Activated T-helper 2 cell treated with anti-CD3 and anti-CD28 coated beads, Interferon-gamma antibody, Interleukin-2, Interleukin-4, amounts not matched to agents 10 μg/mL and 5 μg/mL and 100 μg/mL, durations not matched to agents 14 hours and 24 hours and 36 hours (primary cell): Measurements from ENCODE around the gene CERK. TPM values are rescaled to one million over a fixed set of nuclear protein-coding genes. Genes with fewer than 3 reads are reported as not detected.

Source experiments
- DNase-seq: peaks from one replicate; pipeline ENCODE4 v3.0.0; 2021; ENCODE audit warnings: low spot score
- H3K27ac Mint-ChIP-seq: one replicate; pipeline ENCODE4 v1.8.0; 2021; ENCODE audit warnings: mixed read lengths
- H3K27me3 Mint-ChIP-seq: one replicate; pipeline ENCODE4 v1.8.0; 2021; ENCODE audit warnings: low read depth, mixed read lengths
- H3K36me3 Mint-ChIP-seq: one replicate; pipeline ENCODE4 v1.8.0; 2021; ENCODE audit warnings: low read depth, mixed read lengths
- H3K4me1 Mint-ChIP-seq: one replicate; pipeline ENCODE4 v1.8.0; 2021; ENCODE audit warnings: low read depth, mixed read lengths
- H3K4me3 Mint-ChIP-seq: one replicate; pipeline ENCODE4 v1.8.0; 2021; ENCODE audit warnings: low read depth, mild to moderate bottlenecking, moderate library complexity, mixed read lengths
- H3K9me3 Mint-ChIP-seq: one replicate; pipeline ENCODE4 v1.8.0; 2021; ENCODE audit warnings: mixed read lengths
- intact Hi-C: fragments of 100-400 bp; cut with micrococcal nuclease; formaldehyde crosslinking; loops from one replicate; pipeline ENCODE4 v1.15.1; 2023
- total RNA-seq: library from RNA; stranded (reverse); gene quantifications from 2 replicates; pipeline ENCODE4 v1.2.3, GENCODE V29; 2022

CERK gene
- total RNA-seq, 1 donor from 2014 or later, result 62.8 TPM

DNA sequence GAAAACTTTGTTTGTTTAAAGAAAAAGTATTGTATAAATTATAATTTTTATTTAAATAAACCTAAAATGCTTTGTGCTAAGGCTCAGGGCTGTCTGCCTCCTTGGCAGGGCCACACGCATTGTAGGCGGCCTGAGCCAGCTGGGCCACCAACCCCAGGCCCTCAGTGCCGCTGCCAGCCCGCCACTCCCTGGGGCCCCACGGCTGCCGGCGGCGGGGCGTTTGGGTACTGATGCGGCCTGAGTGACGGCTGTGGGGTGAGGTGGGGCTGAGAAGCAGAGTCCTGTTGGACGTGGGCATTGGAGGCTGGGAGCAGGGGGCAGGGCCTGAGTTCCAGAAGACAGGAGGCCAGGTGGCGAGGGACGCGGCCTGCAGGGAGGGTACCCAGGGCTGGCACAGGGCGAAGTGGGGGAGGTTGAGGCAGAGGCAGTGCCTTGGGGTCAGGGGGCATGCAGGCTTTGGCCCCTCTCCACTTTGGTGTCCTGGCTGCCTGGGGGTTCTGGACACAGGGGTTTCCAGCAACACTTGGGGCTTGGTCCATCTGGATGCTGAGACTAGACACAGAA, 58.3 kb downstream of the CERK start:
- no peak overlapping the region for H3K27ac Mint-ChIP-seq
- H3K4me1 Mint-ChIP-seq, result no peaks in the 10 kb centered on the region

DNA sequence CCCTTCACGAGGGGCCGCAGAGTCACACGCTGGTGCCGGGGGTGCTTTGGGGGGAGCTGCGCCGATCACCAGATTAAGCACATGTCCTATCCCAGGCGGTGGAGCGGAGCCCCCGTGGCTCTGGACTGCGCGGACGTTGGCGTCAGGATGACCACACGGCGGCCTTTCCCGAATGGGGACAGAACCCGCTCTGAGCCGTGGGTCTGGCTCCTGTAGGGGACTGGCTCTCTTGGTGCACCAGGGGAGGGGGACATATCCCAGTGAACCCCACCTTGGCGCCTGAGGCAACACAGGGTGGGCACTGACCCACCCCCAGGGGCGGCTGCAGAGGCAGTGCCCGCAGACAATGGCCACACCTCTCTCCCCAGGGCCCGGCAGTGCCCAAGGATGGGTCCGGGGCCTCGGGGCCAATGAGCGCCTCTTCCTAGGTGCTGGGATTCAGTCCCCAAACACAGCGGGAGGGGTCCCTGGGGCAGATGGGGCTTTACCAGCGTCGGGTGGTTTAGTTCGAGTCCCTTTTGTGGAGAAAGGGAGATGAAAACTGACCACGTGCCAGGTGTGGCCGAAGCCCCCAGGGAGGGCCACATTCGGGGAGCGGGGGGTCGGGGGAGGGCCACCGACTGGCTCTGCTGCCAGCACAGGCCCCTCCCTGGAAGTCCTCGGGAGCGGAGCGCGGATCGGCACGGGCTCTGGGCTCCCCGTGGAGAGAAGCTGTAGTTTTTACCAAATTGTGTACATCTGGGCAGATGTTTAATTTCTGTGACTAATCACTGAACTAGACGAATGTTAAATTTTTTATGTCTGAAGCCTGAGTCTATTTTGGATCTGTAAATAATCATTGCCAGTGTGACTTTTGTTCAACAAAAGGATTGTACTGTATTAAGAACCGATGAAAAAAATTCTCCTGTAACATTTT, 59.0 kb downstream of the CERK start:
- Mint-ChIP-seq H3K36me3 (peaks cover 23% of the 10 kb centered on the region), H3K27me3 (no peaks in the 10 kb centered on the region), H3K4me3 (no peak overlapping the region), H3K27ac (no peak overlapping the region), H3K9me3 (no peaks in the 10 kb centered on the region), H3K4me1 (peaks cover 7% of the 10 kb centered on the region)
- intact Hi-C loops, result no loop called here
- no peak for DNase-seq

More for the DNA sequence above, 58.3 kb downstream of the CERK start:
- intact Hi-C loops, result no loop called here
- Mint-ChIP-seq H3K9me3 (no peaks in the 10 kb centered on the region), H3K27me3 (no peaks in the 10 kb centered on the region), H3K36me3 (peaks cover 26% of the 10 kb centered on the region), H3K4me3 (no peak overlapping the region)
- DNase-seq, result no peak

- Mint-ChIP-seq H3K36me3 (peaks cover 28% of the 10 kb centered on the region), H3K27me3 (no peaks in the 10 kb centered on the region), H3K27ac (peak overlapping the region; percentile 17), H3K4me3 (peak overlapping the region; percentile 30), H3K4me1 (peaks cover 15% of the 10 kb centered on the region), H3K9me3 (no peaks in the 10 kb centered on the region)
- no peak for DNase-seq
- intact Hi-C loops, result no loop called here
Observed at GRCh38 chr22:46678003-46678657, 59.9 kb downstream of the CERK start.

GRCh38 chr22:46677323-46678002, 60.6 kb downstream of the CERK start:
- DNase-seq, result no peak
- H3K4me1 Mint-ChIP-seq, result peaks cover 16% of the 10 kb centered on the region
- H3K4me3 Mint-ChIP-seq, result peak overlapping the region; percentile 30
- no peaks in the 10 kb centered on the region for H3K9me3 Mint-ChIP-seq
- intact Hi-C loops, result no loop called here
- peak overlapping the region; percentile 60 for H3K27ac Mint-ChIP-seq
- H3K27me3 Mint-ChIP-seq, result no peaks in the 10 kb centered on the region
- peaks cover 30% of the 10 kb centered on the region for H3K36me3 Mint-ChIP-seq

- no peak overlapping the region for H3K4me3 Mint-ChIP-seq
- H3K27me3 Mint-ChIP-seq, result no peaks in the 10 kb centered on the region
Observed at GRCh38 chr22:46676881-46677280, 61.2 kb downstream of the CERK start.

DNA sequence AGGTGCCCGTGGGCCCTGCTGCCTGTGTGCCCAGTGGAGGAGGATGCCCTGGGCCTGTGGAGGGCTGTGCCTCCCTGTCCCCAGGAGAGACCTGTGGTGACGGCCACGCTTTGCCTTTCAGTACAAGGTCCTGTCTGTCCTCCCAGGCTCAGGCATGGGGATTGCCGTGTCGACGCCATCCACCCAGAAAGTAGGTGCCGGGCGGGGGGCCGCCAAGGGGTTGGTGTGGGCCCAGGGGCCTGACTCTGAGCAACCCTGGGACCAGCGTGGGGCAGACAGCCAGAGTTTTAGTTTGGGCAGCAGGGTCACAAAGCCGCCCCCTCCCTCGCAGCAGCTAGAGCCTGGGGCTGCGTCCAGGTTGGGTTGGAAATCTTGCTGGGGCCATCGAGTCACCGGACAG, 61.6 kb downstream of the CERK start:
- peak overlapping the region; percentile 60 for H3K27ac Mint-ChIP-seq
- peaks cover 27% of the 10 kb centered on the region for H3K36me3 Mint-ChIP-seq
- no peak overlapping the region for H3K4me3 Mint-ChIP-seq
- H3K4me1 Mint-ChIP-seq, result peaks cover 16% of the 10 kb centered on the region
- no peak for DNase-seq
- intact Hi-C loops, result no loop called here
- no peaks in the 10 kb centered on the region for H3K27me3 Mint-ChIP-seq
- H3K9me3 Mint-ChIP-seq, result no peaks in the 10 kb centered on the region

More at GRCh38 chr22:46676881-46677280, 61.2 kb downstream of the CERK start:
- Mint-ChIP-seq H3K27ac (peak overlapping the region; percentile 60), H3K36me3 (peaks cover 30% of the 10 kb centered on the region), H3K9me3 (no peaks in the 10 kb centered on the region), H3K4me1 (peaks cover 16% of the 10 kb centered on the region)
- DNase-seq, result no peak
- intact Hi-C loops, result no loop called here

DNA sequence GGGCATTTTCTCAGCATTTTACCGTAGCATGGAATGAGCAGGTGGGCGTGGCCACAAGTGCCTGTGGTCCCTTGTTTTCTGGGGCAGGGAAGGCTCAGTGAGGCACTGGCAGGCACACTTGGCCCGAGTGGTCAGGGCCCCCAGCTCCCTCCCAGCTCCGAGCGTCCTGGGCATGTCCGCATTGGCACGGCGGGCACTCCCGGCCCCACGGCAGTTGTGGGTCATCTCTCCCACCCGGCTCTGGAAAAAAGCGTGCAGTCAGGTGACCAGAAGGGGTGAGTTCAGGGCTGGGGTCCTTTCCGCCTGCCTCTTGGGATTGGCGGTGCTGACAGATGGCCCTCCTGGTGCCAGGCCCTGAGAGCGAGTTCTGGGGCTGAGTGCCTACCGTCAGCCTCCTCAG, 62.1 kb downstream of the CERK start:
- intact Hi-C loops, result loop anchor here (2.0 kb wide), 2 partner anchors 63 kb away; partner anchors contain the start of gene CERK
- peaks cover 27% of the 10 kb centered on the region for H3K36me3 Mint-ChIP-seq
- H3K4me3 Mint-ChIP-seq, result no peak overlapping the region
- DNase-seq, result no peak
- peak overlapping the region; percentile 95 for H3K27ac Mint-ChIP-seq
- H3K4me1 Mint-ChIP-seq, result peaks cover 16% of the 10 kb centered on the region
- H3K9me3 Mint-ChIP-seq, result no peaks in the 10 kb centered on the region
- no peaks in the 10 kb centered on the region for H3K27me3 Mint-ChIP-seq

- peaks cover 27% of the 10 kb centered on the region for H3K36me3 Mint-ChIP-seq
- H3K9me3 Mint-ChIP-seq, result no peaks in the 10 kb centered on the region
- H3K4me3 Mint-ChIP-seq, result no peak overlapping the region
- DNase-seq, result no peak
- H3K27ac Mint-ChIP-seq, result peak overlapping the region; percentile 95
- peaks cover 16% of the 10 kb centered on the region for H3K4me1 Mint-ChIP-seq
- H3K27me3 Mint-ChIP-seq, result no peaks in the 10 kb centered on the region
- intact Hi-C loops, result loop anchor here (2.0 kb wide), 2 partner anchors 63 kb away; partner anchors contain the start of gene CERK
Observed at GRCh38 chr22:46675479-46675878, 62.6 kb downstream of the CERK start.

DNA sequence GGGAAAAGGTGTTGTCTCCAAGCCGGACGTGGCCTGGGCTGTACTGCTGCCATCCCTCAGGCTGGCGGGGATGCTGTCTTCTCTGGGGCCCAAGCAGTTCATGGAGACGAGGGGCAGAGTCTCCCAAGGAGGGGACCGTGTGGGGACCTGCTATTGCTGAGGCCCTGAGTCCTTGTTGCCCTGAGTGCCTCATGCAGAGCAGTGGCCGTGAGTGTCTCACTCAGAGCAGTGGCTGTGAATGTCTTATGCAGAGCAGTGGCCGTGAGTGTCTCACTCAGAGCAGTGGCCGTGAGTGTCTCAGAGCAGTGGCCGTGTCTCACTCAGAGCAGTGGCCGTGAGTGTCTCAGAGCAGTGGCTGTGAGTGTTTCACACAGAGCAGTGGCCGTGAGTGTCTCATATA, 63.1 kb downstream of the CERK start:
- Mint-ChIP-seq H3K4me1 (peaks cover 16% of the 10 kb centered on the region), H3K9me3 (no peaks in the 10 kb centered on the region), H3K27ac (peak overlapping the region; percentile 95), H3K4me3 (peak overlapping the region; percentile 77), H3K36me3 (peaks cover 28% of the 10 kb centered on the region), H3K27me3 (no peaks in the 10 kb centered on the region)
- intact Hi-C loops, result loop anchor here (1.0 to 5.0 kb wide), 6 partner anchors 22 to 113 kb away; partner anchors contain the start of gene CERK
- no peak for DNase-seq

GRCh38 chr22:46674367-46674781, 63.7 kb downstream of the CERK start:
- intact Hi-C loops, result loop anchor here (1.0 to 5.0 kb wide), 6 partner anchors 21 to 112 kb away; partner anchors contain the start of gene CERK
- no peaks in the 10 kb centered on the region for H3K27me3 Mint-ChIP-seq
- H3K4me3 Mint-ChIP-seq, result peak overlapping the region; percentile 77
- no peaks in the 10 kb centered on the region for H3K9me3 Mint-ChIP-seq
- H3K27ac Mint-ChIP-seq, result peak overlapping the region; percentile 95
- DNase-seq, result peak; percentile 83
- peaks cover 16% of the 10 kb centered on the region for H3K4me1 Mint-ChIP-seq
- peaks cover 31% of the 10 kb centered on the region for H3K36me3 Mint-ChIP-seq

- Mint-ChIP-seq H3K36me3 (peaks cover 34% of the 10 kb centered on the region), H3K27ac (peak overlapping the region; percentile 95), H3K9me3 (no peaks in the 10 kb centered on the region), H3K27me3 (no peaks in the 10 kb centered on the region), H3K4me1 (peaks cover 16% of the 10 kb centered on the region), H3K4me3 (peak overlapping the region; percentile 77)
- DNase-seq, result no peak
- intact Hi-C loops, result loop anchor here (1.0 to 5.0 kb wide), 6 partner anchors 20 to 111 kb away; partner anchors contain the start of gene CERK
Observed at GRCh38 chr22:46673662-46674236, 64.3 kb downstream of the CERK start.

DNA sequence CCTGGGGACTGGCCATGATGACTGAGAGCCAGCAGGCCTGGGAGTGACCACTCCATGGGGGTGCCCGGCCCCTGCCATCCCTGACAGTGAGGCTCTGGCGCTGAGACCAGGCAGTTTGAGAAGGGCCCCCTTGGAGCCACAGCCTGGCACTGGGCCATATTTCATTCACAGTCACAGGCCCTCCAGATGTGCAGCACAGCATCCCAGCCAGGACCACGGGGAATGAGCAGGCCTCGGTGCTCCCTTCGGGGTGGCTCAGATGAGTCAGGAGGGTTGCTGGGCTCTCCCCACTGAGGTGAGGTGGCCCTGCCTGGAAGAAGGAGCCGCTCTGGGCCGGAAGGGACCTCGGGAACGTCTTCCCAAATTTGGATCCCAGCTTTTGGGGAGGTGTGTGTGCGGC, 64.8 kb downstream of the CERK start:
- H3K36me3 Mint-ChIP-seq, result peaks cover 32% of the 10 kb centered on the region
- intact Hi-C loops, result loop anchor here (5.0 kb wide), 2 partner anchors 96 to 111 kb away; no protein-coding TSS in a partner anchor
- H3K27me3 Mint-ChIP-seq, result no peaks in the 10 kb centered on the region
- H3K4me3 Mint-ChIP-seq, result peak overlapping the region; percentile 77
- DNase-seq, result no peak
- H3K4me1 Mint-ChIP-seq, result peaks cover 16% of the 10 kb centered on the region
- no peaks in the 10 kb centered on the region for H3K9me3 Mint-ChIP-seq
- H3K27ac Mint-ChIP-seq, result peak overlapping the region; percentile 95
